Ascending aorta (tissue), 2 donors: Measurements from ENCODE around the gene CFAP97. TPM values are rescaled to one million over a fixed set of nuclear protein-coding genes. Genes with fewer than 3 reads are reported as not detected.

ENCODE experiments used
- DNase-seq, 2 donors: peaks; one replicate each; pipeline ENCODE4 v3.0.0-alpha.2; 2019; ENCODE audit warnings: low spot score in 2 of 2
- H3K27ac ChIP-seq, 2 donors: fragments of 200-600 bp; sonication (generic); one replicate each; pipeline ENCODE4 v1.5.1; 2016 to 2017; ENCODE audit warnings: mild to moderate bottlenecking in 1 of 2
- H3K27me3 ChIP-seq: fragments of 200-600 bp; sonication (generic); one replicate; pipeline ENCODE4 v1.5.1; 2017
- H3K36me3 ChIP-seq, 2 donors: fragments of 200-600 bp; sonication (generic); one replicate each; pipeline ENCODE4 v1.5.1; 2016
- H3K4me1 ChIP-seq, 2 donors: fragments of 200-600 bp; sonication (generic); one replicate each; pipeline ENCODE4 v1.5.1; 2016 to 2017; ENCODE audit warnings: mild to moderate bottlenecking in 1 of 2
- H3K4me3 ChIP-seq, 2 donors: fragments of 200-600 bp; sonication (generic); one replicate each; pipeline ENCODE4 v1.5.1; 2016 to 2017; ENCODE audit warnings: mild to moderate bottlenecking in 1 of 2
- H3K9me3 ChIP-seq, 2 donors: fragments of 200-600 bp; sonication (generic); one replicate each; pipeline ENCODE4 v1.5.1; 2016
- intact Hi-C: fragments of 100-400 bp; cut with DNase I; formaldehyde crosslinking; loops from one replicate; pipeline ENCODE4 v1.15.1; 2023
- total RNA-seq: library from RNA; depleted of rRNA; stranded (reverse); fragments of >200 nt; gene quantifications from one replicate; pipeline ENCODE4 v1.1.0, GENCODE V29; 2016
- TF ChIP-seq, protein P1 (sequence below), 3 experiments: fragments of 200-600 bp in 2 of 3; fragments of 450-650 bp in 1 of 3; sonication (generic) in 2 of 3; IDR thresholded peaks; one replicate each; pipeline ENCODE4 v1.5.1; 2016 to 2019; ENCODE audit warnings: antibody characterized with exemption in 3 of 3, mild to moderate bottlenecking in 1 of 3, moderate library complexity in 1 of 3

Gene CFAP97
- total RNA-seq, 1 donor from 2014 or later: 27.7 TPM

DNA sequence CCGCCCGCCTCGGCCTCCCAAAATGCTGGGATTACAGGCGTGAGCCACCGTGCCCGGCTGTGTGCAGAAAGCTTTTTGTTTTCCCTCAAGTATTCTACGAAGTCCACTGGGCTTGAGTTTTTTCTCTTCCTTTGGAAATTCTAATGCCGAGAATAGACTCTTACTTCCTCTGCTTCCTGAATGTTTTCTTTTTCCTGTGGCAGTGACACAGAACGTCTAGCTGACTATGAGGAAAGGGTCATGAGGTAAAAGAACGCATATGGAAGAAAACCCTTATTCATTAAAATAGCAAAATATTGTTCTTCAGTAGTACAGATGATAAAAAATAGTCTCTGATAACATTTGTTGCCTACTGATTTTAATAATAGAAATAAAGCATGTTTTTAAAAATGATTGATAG lies 65.6 kb downstream of the CFAP97 start:
- TF ChIP-seq, protein P1, sequence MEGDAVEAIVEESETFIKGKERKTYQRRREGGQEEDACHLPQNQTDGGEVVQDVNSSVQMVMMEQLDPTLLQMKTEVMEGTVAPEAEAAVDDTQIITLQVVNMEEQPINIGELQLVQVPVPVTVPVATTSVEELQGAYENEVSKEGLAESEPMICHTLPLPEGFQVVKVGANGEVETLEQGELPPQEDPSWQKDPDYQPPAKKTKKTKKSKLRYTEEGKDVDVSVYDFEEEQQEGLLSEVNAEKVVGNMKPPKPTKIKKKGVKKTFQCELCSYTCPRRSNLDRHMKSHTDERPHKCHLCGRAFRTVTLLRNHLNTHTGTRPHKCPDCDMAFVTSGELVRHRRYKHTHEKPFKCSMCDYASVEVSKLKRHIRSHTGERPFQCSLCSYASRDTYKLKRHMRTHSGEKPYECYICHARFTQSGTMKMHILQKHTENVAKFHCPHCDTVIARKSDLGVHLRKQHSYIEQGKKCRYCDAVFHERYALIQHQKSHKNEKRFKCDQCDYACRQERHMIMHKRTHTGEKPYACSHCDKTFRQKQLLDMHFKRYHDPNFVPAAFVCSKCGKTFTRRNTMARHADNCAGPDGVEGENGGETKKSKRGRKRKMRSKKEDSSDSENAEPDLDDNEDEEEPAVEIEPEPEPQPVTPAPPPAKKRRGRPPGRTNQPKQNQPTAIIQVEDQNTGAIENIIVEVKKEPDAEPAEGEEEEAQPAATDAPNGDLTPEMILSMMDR (IDR thresholded peaks at IDR 0.05): no peak
- intact Hi-C loops: loop anchor here (10.0 kb wide), 1 partner anchor 133 kb away; no protein-coding TSS in a partner anchor
- Histone ChIP-seq H3K36me3 (no peaks in the 10 kb centered on the region), H3K4me3 (no peak overlapping the region), H3K4me1 (peaks cover 0 to 3% of the 10 kb centered on the region in 2 donors), H3K27me3 (no peaks in the 10 kb centered on the region), H3K9me3 (no peaks in the 10 kb centered on the region), H3K27ac (no peak overlapping the region)
- no peak for DNase-seq

GRCh38 chr4:185137233-185137925 lies 66.4 kb downstream of the CFAP97 start:
- TF ChIP-seq, protein P1 (IDR thresholded peaks at IDR 0.05): no peak
- Histone ChIP-seq H3K9me3 (no peaks in the 10 kb centered on the region), H3K27ac (no peak overlapping the region), H3K4me1 (peaks cover 0 to 2% of the 10 kb centered on the region in 2 donors), H3K36me3 (no peaks in the 10 kb centered on the region), H3K27me3 (no peaks in the 10 kb centered on the region), H3K4me3 (no peak overlapping the region)
- intact Hi-C loops: loop anchor here (10.0 kb wide), 1 partner anchor 133 kb away; no protein-coding TSS in a partner anchor
- DNase-seq: no peak

DNA sequence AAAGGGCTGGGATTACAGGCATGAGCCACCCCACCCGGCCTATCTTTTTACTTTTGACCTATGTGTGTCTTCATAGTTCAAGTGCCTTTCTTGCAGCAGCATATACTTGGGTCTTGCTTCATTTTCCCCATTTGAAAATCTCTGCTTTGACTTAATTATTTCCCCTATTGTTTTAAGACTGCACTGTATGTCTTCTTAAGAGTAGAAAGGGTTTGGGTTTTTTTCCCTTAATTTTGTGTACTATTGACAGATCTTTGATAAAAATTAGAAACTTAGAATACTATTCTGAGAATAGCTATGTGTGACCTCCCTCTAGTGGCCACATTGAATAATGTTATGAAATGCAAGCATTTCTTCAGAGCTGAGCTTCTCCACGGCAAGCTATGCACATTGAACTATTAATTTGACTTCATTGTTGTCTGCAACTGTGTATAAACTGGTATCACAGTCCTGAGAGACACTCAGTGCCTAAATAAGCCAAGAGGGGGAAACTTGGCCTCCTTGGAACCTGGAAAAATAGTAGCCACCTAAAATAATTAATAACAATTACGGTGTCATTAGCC lies 69.4 kb downstream of the CFAP97 start:
- Histone ChIP-seq H3K36me3 (no peaks in the 10 kb centered on the region), H3K4me1 (no peaks in the 10 kb centered on the region), H3K4me3 (no peak overlapping the region), H3K9me3 (no peaks in the 10 kb centered on the region), H3K27ac (no peak overlapping the region), H3K27me3 (no peaks in the 10 kb centered on the region)
- intact Hi-C loops: loop anchor here (1.0 to 10.0 kb wide), 3 partner anchors 37 to 130 kb away; no protein-coding TSS in a partner anchor
- no peak for DNase-seq
- TF ChIP-seq, protein P1 (IDR thresholded peaks at IDR 0.05): peak; percentile 56 to 74 (median 74)

- DNase-seq: peak in 1 of 2 donors; percentile 70
- Histone ChIP-seq H3K9me3 (no peaks in the 10 kb centered on the region), H3K27ac (peak overlapping the region; percentile 81 to 82), H3K4me3 (peak overlapping the region; percentile 61 to 72), H3K36me3 (no peaks in the 10 kb centered on the region), H3K27me3 (no peaks in the 10 kb centered on the region), H3K4me1 (peaks cover 0 to 8% of the 10 kb centered on the region in 2 donors)
- TF ChIP-seq, protein P1 (IDR thresholded peaks at IDR 0.05): peak in 1 of 3 experiments; percentile 6
- intact Hi-C loops: loop anchor here (2.0 to 5.0 kb wide), 2 partner anchors 16 to 476 kb away; no protein-coding TSS in a partner anchor
Measured at GRCh38 chr4:185128272-185129119, 75.3 kb downstream of the CFAP97 start.
